Neural cell (in vitro differentiated cells): ENCODE results near the gene DOK5.

Source experiments
- EP300 ChIP-seq: fragments of 450-650 bp; conservative IDR thresholded peaks from 2 replicates; pipeline ENCODE4 v1.6.1; 2014; ENCODE audit warnings: antibody characterized with exemption, mild to moderate bottlenecking, moderate library complexity; ENCODE audit not compliant: poor library complexity, severe bottlenecking
- EZH2 ChIP-seq: fragments of 200-600, 300-800 bp; shearing (Covaris generic), sonication (generic); IDR thresholded peaks from 2 replicates; pipeline ENCODE4 v1.6.1; 2014; ENCODE audit warnings: antibody characterized with exemption, low read length, borderline replicate concordance, mild to moderate bottlenecking; ENCODE audit not compliant: insufficient read depth, poor library complexity, severe bottlenecking
- POLR2AphosphoS5 ChIP-seq: IDR thresholded peaks from 2 replicates; pipeline ENCODE4 v1.6.1; 2012
- RAD21 ChIP-seq: fragments of 450-650 bp; conservative IDR thresholded peaks from 2 replicates; pipeline ENCODE4 v1.6.1; 2014; ENCODE audit warnings: antibody characterized with exemption, mild to moderate bottlenecking, moderate library complexity
- SMC3 ChIP-seq: fragments of 450-650 bp; conservative IDR thresholded peaks from 2 replicates; pipeline ENCODE4 v1.6.1; 2014; ENCODE audit warnings: antibody characterized with exemption, mild to moderate bottlenecking, moderate library complexity; ENCODE audit not compliant: poor library complexity
- TAF1 ChIP-seq: IDR thresholded peaks from 2 replicates; pipeline ENCODE4 v1.6.1; 2012; ENCODE audit warnings: low read depth
- TF ChIP-seq, protein P1 (sequence below): fragments of 450-650 bp; IDR thresholded peaks from 2 replicates; pipeline ENCODE4 v1.5.1; 2014; ENCODE audit warnings: antibody characterized with exemption, mild to moderate bottlenecking, moderate library complexity; ENCODE audit not compliant: poor library complexity, severe bottlenecking

DNA sequence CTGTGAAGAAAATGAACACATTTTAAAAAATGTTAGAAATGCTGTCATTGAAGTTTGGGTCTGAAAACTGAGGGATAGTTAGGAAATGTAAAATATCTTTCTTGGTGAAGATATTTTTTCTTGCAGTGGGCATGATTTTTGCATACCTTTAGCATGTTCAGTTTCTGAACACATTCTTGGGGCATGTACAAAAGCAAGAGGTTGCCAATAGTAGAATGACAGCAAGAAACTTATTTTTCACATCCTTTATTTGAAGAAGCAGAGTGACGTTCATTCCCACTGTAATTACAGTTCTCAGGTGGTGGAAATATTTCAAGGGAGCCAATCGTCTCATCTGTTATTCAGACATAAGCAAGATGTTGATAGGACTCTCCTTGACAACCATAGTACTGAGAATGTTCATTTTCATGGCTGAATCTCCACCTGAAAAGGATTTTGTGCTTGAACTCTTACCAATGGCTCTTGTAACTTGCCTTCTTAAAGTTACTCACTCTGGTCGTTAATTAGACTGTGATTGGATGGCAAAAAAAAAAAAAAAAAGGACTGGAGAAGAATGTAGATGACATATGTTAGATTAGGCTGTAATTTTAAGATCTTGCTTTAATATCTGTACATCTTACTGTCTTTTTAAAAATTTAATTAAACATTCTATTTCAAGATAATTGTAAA lies 74.4 kb downstream of the DOK5 start:
- TF ChIP-seq EP300, result no peak
- TF ChIP-seq, protein P1, sequence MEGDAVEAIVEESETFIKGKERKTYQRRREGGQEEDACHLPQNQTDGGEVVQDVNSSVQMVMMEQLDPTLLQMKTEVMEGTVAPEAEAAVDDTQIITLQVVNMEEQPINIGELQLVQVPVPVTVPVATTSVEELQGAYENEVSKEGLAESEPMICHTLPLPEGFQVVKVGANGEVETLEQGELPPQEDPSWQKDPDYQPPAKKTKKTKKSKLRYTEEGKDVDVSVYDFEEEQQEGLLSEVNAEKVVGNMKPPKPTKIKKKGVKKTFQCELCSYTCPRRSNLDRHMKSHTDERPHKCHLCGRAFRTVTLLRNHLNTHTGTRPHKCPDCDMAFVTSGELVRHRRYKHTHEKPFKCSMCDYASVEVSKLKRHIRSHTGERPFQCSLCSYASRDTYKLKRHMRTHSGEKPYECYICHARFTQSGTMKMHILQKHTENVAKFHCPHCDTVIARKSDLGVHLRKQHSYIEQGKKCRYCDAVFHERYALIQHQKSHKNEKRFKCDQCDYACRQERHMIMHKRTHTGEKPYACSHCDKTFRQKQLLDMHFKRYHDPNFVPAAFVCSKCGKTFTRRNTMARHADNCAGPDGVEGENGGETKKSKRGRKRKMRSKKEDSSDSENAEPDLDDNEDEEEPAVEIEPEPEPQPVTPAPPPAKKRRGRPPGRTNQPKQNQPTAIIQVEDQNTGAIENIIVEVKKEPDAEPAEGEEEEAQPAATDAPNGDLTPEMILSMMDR, result no peak
- no peak for TF ChIP-seq POLR2AphosphoS5
- TF ChIP-seq SMC3, result no peak
- TF ChIP-seq TAF1, result no peak
- TF ChIP-seq RAD21, result no peak
- TF ChIP-seq EZH2, result no peak
